HTR-8/SVneo (cell line): Measurements from ENCODE around the gene IGF2R.
"Not testable (repeated sequence)": the region's sequence is repeated elsewhere in the genome, so short reads cannot be mapped to it uniquely, and the experiment has no call there.

Experiments used
- DNase-seq: peaks from one replicate; pipeline ENCODE4 v3.0.0; 2011; ENCODE audit warnings: low spot score, mixed read lengths; ENCODE audit not compliant: insufficient read length
- FAIRE-seq: peaks from 2 replicates; lab custom pipeline; 2011; peaks lifted over from hg19 to GRCh38; lab: Jason Lieb, UNC

Gene IGF2R

GRCh38 chr6:160130729-160131484 is 162.0 kb downstream of the IGF2R start:
- FAIRE-seq (no peak), DNase-seq (no peak)

- FAIRE-seq = no peak
- no peak for DNase-seq
Observed at GRCh38 chr6:160131636-160132296, 162.9 kb downstream of the IGF2R start.

GRCh38 chr6:160132297-160132637 is 163.4 kb downstream of the IGF2R start:
- DNase-seq (no peak), FAIRE-seq (no peak)

GRCh38 chr6:160132776-160133338 is 164.0 kb downstream of the IGF2R start:
- FAIRE-seq = no peak
- DNase-seq = no peak

- FAIRE-seq = no peak
Observed at GRCh38 chr6:160133441-160134336, 164.8 kb downstream of the IGF2R start.

GRCh38 chr6:160134337-160134751 is 165.5 kb downstream of the IGF2R start:
- DNase-seq, FAIRE-seq: not testable (repeated sequence)

More at GRCh38 chr6:160133441-160134336, 164.8 kb downstream of the IGF2R start:
- no peak for DNase-seq

GRCh38 chr6:160134779-160135547 is 166.1 kb downstream of the IGF2R start:
- no peak for DNase-seq
- no peak for FAIRE-seq

GRCh38 chr6:160135907-160136655 is 167.2 kb downstream of the IGF2R start:
- DNase-seq = no peak
- FAIRE-seq = no peak

GRCh38 chr6:160137130-160137988 is 168.5 kb downstream of the IGF2R start:
- no peak for DNase-seq

GRCh38 chr6:160137989-160138835 is 169.3 kb downstream of the IGF2R start:
- DNase-seq = peak; percentile 41
- no peak for FAIRE-seq

More at GRCh38 chr6:160137130-160137988, 168.5 kb downstream of the IGF2R start:
- FAIRE-seq = no peak

GRCh38 chr6:160138839-160139419 is 170.0 kb downstream of the IGF2R start:
- FAIRE-seq = no peak
- no peak for DNase-seq

GRCh38 chr6:160139420-160139851 is 170.6 kb downstream of the IGF2R start:
- FAIRE-seq = no peak

GRCh38 chr6:160140493-160140892 is 171.6 kb downstream of the IGF2R start:
- not testable (repeated sequence) for DNase-seq, FAIRE-seq

More at GRCh38 chr6:160139420-160139851, 170.6 kb downstream of the IGF2R start:
- peak; percentile 85 for DNase-seq

GRCh38 chr6:160141001-160141726 is 172.3 kb downstream of the IGF2R start:
- no peak for FAIRE-seq
- no peak for DNase-seq

- DNase-seq (no peak), FAIRE-seq (no peak)
Observed at GRCh38 chr6:160142115-160142715, 173.3 kb downstream of the IGF2R start.
